ENCODE measurements around the gene IL1RAPL2.

DNA sequence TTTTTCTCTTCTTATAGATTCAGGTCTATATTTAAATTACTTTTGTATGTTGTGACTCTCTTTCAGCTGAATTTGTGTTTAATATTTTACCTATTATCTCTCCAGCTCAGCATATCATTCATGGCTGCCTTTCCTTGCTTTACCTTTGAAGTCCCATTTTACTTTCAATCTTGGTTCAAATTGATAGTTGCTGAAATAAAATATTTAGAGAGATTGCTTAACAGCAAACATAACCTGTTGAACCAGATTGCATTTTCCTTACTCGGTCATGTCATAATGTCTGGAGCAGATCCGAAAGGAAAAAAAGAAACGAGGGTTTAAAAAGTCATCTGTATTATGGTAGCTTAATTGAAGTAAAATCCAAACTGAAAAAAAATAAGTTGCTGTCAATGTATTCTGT is 94.1 kb downstream of the IL1RAPL2 start:
- TF ChIP-seq, protein P1, sequence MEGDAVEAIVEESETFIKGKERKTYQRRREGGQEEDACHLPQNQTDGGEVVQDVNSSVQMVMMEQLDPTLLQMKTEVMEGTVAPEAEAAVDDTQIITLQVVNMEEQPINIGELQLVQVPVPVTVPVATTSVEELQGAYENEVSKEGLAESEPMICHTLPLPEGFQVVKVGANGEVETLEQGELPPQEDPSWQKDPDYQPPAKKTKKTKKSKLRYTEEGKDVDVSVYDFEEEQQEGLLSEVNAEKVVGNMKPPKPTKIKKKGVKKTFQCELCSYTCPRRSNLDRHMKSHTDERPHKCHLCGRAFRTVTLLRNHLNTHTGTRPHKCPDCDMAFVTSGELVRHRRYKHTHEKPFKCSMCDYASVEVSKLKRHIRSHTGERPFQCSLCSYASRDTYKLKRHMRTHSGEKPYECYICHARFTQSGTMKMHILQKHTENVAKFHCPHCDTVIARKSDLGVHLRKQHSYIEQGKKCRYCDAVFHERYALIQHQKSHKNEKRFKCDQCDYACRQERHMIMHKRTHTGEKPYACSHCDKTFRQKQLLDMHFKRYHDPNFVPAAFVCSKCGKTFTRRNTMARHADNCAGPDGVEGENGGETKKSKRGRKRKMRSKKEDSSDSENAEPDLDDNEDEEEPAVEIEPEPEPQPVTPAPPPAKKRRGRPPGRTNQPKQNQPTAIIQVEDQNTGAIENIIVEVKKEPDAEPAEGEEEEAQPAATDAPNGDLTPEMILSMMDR (IDR thresholded peaks at IDR 0.05; ENCODE audit: insufficient read depth, low read length, poor library complexity, severe bottlenecking): no peak
- TF ChIP-seq EZH2phosphoT487 (conservative IDR thresholded peaks at IDR 0.05; ENCODE audit: low read length): no peak

All from SU-DHL-6 (cell line).